ENCODE measurements around the gene PDYN.

PDYN gene

DNA sequence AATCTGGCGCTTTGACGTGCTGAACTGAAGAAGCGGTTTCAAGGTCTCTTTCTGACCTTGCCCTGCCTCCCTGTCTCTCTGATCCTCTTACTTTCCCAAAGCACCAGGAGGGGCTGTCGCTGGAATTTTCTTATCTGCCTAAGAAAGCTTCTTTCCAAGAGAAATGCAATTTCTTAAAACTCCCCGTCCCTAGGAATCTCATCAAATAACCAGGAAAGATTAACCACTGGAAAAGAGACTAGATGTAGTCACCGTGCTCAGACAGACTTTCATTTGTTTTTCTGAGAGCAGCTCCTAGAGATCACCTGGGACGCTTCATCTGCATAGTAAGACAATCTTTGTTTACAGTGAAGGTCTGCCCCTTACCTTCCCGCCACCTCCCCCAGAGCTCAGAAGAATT is 38.6 kb downstream of the PDYN start:
- no peak for TF ChIP-seq CTCF (IDR thresholded peaks at IDR 0.05; ENCODE audit: control insufficient read depth, extremely low read depth, insufficient read depth)
- no peak for DNase-seq (ENCODE audit: low read depth)
- H3K4me3 ChIP-seq (ENCODE audit: low read depth, low read length): no peak overlapping the region

DNA sequence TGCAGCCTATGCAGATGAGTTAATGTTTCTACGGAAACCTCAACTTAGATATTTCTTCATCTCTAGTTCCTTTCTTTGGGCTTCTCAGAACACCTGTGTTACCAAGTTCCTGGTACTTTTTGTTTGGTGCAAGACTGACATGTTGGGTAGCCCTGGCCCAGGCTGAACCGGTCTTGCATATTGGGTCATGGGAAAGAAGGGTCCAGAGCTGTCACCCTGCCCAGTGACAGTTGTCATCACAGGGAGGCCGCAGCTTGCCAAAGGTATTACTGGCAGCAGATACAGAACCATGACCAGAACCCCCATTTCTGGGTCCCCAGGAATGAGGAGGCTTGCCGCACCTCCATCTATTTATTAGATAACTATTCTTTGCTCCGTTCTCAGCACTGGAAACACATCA is 40.2 kb downstream of the PDYN start:
- DNase-seq (ENCODE audit: low read depth): no peak
- no peak for TF ChIP-seq CTCF (IDR thresholded peaks at IDR 0.05; ENCODE audit: control insufficient read depth, extremely low read depth, insufficient read depth)
- H3K4me3 ChIP-seq (ENCODE audit: low read depth, low read length): no peak overlapping the region

DNA sequence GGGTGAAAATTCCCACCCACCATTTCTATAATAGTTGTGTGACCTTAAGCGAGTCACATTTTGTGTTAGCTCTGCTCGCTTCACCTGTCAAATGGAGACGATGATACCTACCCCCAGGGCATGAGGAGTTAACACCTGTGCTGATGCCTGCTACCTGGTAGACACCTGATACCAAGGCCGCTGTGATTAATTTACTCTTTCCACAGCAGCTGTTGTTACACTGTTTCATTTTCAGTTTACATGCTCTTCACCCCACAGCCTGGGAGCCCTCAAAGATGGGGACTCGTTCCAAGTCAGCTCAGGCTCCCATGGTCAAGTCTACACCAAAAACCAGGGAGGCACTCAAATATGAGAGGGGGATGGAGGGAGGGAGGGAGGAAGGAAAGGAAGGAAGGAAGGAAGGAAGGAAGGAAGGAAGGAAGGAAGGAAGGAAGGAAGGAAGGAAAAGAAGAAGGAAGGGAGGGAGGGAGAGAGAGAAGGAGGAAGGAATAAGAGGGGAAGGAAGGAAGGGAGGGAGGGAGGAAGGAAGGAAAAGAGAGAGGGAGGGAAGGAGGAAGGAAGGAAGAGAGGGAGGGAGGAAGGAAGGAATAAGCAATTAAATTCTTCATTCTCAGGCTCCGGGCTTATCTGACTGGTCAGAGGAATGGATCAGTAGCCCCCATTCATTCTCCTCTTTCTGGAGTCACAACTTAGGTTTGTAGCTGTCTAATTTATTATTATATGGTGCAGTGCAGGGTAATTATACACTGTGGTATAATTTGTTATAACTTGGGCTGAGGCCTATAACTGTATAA is 40.9 kb downstream of the PDYN start:
- DNase-seq (ENCODE audit: low read depth): no peak
- TF ChIP-seq CTCF (IDR thresholded peaks at IDR 0.05; ENCODE audit: control insufficient read depth, extremely low read depth, insufficient read depth): no peak
- H3K4me3 ChIP-seq (ENCODE audit: low read depth, low read length): no peak overlapping the region

DNA sequence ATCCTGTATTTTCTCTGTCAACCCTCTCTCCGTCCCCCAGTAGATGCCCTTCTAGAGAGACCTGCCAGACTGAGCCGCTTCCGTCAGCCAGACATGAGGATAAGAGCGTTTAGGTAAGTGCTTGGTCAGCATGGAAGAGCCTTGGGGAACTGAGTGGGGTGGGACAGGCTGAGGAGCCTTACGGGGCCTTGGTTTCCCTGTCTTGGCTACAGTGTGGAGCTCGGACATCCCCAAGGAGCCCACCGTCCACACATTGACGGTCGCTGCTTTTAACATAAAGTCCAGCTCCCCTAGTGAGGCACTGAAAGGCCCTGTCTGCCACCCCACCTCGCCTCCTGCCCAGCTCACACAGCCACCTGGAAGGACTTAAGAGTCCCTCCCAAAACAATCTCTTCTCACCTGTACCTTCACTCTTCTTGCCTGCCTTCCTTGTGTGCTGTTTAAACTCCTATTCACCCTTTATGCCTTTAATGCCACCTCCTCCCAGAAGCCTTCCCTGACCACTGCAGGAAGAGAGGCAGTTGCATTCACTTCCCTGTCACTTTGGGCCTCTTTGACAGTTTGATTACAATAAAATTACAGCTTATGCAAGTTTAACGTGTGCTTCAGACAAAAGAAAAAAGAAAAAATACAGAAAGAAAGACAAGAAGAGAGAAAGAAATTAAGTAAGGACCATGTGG is 42.3 kb downstream of the PDYN start:
- no peak for TF ChIP-seq CTCF (IDR thresholded peaks at IDR 0.05; ENCODE audit: control insufficient read depth, extremely low read depth, insufficient read depth)
- no peak overlapping the region for H3K4me3 ChIP-seq (ENCODE audit: low read depth, low read length)
- DNase-seq (ENCODE audit: low read depth): no peak

- no peak for TF ChIP-seq CTCF (IDR thresholded peaks at IDR 0.05; ENCODE audit: control insufficient read depth, extremely low read depth, insufficient read depth)
- DNase-seq (ENCODE audit: low read depth): no peak
- no peak overlapping the region for H3K4me3 ChIP-seq (ENCODE audit: low read depth, low read length)
Measured at GRCh38 chr20:1950836-1951235, 43.0 kb downstream of the PDYN start.

DNA sequence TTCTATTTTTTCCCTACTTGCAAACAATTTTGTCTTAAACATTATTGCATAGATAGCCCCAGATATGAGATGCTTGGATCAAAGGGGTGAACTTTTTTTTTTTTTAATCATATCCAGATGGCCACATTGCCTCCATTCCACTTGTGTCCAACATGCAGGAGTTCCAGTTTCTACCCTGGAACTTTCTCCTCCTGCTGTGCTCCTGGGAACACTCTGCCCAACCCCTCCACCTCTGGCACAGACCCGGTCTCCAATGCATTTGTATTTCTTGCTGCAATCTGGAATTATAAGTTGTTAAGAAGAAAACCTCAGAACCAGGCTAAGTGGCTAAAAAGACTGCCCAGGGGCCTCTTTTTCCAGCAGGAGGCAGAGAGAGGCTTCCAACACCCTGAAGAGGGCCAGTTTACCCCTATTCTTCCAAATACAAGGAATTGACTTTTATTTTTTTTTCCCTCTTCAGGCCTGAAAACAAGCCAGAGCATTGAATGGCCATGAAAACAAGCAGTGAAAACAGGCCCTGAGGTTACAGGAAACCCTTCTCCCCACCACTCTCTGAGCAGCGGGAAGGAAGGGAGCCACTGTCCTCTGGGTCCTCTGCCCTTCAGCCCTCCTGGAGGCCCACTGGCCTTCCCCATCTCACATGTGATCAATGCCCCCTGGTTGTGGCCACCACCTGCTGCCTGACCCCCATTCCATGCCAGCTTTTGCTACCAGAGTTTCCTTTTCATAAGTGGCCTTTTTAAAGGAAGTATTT is 44.3 kb downstream of the PDYN start:
- H3K4me3 ChIP-seq (ENCODE audit: low read depth, low read length): no peak overlapping the region
- no peak for DNase-seq (ENCODE audit: low read depth)
- TF ChIP-seq CTCF (IDR thresholded peaks at IDR 0.05; ENCODE audit: control insufficient read depth, extremely low read depth, insufficient read depth): no peak
